Colonic mucosa (tissue), 4 donors: ENCODE measurements around the gene DNALI1. TPM values are rescaled to one million over a fixed set of nuclear protein-coding genes. Genes with fewer than 3 reads are reported as not detected.
"Not testable (repeated sequence)": the region's sequence is repeated elsewhere in the genome, so short reads cannot be mapped to it uniquely, and the experiment has no call there.

Experiments used
- DNase-seq: peaks from one replicate; pipeline ENCODE4 v3.0.0-alpha.2; 2020
- H3K27ac ChIP-seq: fragments of 200-600 bp; one replicate; pipeline ENCODE4 v1.8.0; 2021
- H3K27me3 ChIP-seq: fragments of 200-600 bp; one replicate; pipeline ENCODE4 v1.8.0; 2021
- H3K36me3 ChIP-seq: fragments of 200-600 bp; one replicate; pipeline ENCODE4 v1.8.0; 2021
- H3K4me1 ChIP-seq: fragments of 200-600 bp; one replicate; pipeline ENCODE4 v1.8.0; 2021; ENCODE audit warnings: mild to moderate bottlenecking
- H3K4me3 ChIP-seq: fragments of 200-600 bp; one replicate; pipeline ENCODE4 v1.8.0; 2021
- H3K9ac ChIP-seq, 2 donors: one replicate each; pipeline ENCODE4 v1.7.0; 2013; ENCODE audit warnings: control low read depth in 2 of 2, low read depth in 2 of 2, low read length in 2 of 2
- H3K9me3 ChIP-seq: fragments of 200-600 bp; one replicate; pipeline ENCODE4 v1.8.0; 2021
- intact Hi-C: fragments of 100-400 bp; cut with DNase I; formaldehyde crosslinking; loops from one replicate; pipeline ENCODE4 v1.14.1; 2022
- total RNA-seq, 2 donors: library from RNA; stranded (reverse); fragmentation: NEBNext Ultra II Directional in 1 of 2; extraction: Animal tissue kit (Norgen Biotek cat#: 25700) in 1 of 2; gene quantifications; one replicate each; pipeline ENCODE4 v1.2.1, GENCODE V29; 2021
- TF ChIP-seq, protein P1 (sequence below): fragments of 200-600 bp; IDR thresholded peaks from one replicate; pipeline ENCODE4 v1.8.0; 2022; ENCODE audit warnings: antibody characterized with exemption, mild to moderate bottlenecking
- donor health status: healthy.
- donor health status: DM: no; HTN: no; CAD: no.
- donor health status: DM: no; HTN: no; CAD: no.

Gene DNALI1
- total RNA-seq, 2 donors from 2014 or later, result 1.9 to 4.1 TPM

DNA sequence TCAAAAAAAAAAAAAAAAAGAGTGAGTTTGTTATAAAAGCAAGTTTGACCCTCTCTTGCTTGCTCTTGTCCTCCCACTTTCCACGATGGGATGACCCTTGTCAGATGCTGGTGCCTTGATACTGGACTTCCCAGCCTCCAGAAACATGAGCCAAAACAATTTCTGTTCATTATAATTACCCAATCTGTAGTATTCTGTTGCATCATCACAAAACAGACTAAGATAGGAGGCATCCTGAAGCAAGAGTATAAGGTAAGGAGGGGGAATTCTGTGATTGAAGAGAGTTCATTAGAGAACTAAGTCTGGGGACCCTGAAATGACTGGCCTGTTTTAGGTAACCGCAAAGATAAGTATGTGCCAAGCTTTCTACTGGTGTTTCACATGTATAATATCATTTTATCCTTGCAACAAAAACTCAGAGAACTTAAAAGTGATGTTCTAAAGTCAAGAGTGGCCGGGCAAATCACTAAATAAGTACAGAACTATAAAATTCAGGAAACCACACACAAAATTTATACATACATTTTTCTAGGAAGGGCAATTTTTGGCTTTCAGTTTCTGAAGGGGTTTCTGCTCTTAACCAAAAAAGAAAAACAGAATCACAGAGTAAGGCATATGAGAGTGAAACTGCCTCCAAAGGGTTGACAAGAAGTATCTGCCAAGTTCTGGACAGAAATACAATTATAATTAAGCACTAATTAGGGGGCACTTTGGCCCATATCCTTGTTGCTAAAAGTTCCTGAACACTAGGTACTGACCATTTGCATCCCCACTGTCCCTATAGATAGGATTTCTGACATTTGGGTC is 14.0 kb downstream of the DNALI1 start:
- DNase-seq, result no peak
- peaks cover 32% of the 10 kb centered on the region for H3K36me3 ChIP-seq
- H3K9me3 ChIP-seq, result no peaks in the 10 kb centered on the region
- no peaks in the 10 kb centered on the region for H3K27me3 ChIP-seq
- H3K9ac ChIP-seq, result no peak overlapping the region
- TF ChIP-seq, protein P1, sequence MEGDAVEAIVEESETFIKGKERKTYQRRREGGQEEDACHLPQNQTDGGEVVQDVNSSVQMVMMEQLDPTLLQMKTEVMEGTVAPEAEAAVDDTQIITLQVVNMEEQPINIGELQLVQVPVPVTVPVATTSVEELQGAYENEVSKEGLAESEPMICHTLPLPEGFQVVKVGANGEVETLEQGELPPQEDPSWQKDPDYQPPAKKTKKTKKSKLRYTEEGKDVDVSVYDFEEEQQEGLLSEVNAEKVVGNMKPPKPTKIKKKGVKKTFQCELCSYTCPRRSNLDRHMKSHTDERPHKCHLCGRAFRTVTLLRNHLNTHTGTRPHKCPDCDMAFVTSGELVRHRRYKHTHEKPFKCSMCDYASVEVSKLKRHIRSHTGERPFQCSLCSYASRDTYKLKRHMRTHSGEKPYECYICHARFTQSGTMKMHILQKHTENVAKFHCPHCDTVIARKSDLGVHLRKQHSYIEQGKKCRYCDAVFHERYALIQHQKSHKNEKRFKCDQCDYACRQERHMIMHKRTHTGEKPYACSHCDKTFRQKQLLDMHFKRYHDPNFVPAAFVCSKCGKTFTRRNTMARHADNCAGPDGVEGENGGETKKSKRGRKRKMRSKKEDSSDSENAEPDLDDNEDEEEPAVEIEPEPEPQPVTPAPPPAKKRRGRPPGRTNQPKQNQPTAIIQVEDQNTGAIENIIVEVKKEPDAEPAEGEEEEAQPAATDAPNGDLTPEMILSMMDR, result no peak
- no peak overlapping the region for H3K27ac ChIP-seq
- no peaks in the 10 kb centered on the region for H3K4me1 ChIP-seq
- no peak overlapping the region for H3K4me3 ChIP-seq
- intact Hi-C loops, result no loop called here

DNA sequence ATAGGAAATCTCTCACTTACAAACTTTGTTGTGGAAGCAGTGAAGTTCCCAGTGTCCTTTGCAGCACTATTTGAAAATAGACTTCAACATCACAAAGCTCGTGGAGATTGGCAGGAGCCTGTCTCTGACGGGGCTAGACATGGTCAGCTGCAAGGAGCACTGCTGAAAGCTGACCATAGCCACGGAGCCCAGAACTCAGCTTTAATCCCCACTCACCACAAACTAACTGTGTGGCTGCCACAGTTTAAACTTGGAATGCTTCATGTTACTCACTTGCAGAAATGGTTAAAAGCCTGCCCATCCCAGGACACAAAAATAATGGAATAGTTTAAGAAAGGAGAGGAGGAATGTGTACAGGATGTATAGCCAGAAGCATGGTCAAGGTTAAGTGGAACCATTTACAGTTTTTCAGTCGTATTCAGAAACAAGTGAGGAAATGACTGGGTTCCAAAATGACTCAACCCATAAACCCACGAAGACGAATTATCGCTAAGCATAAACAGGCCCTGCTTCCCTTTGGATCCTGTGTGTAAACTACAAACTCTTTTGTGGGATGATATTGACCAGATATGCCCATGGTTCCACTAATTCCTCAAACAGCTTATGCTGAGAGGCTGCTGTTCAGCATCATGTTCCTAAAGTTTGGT is 18.2 kb downstream of the DNALI1 start:
- intact Hi-C loops, result no loop called here
- Histone ChIP-seq H3K4me1 (no peaks in the 10 kb centered on the region), H3K36me3 (peaks cover 22% of the 10 kb centered on the region), H3K27ac (no peak overlapping the region), H3K9ac (no peak overlapping the region), H3K27me3 (no peaks in the 10 kb centered on the region), H3K4me3 (no peak overlapping the region), H3K9me3 (no peaks in the 10 kb centered on the region)
- TF ChIP-seq, protein P1, result no peak
- DNase-seq, result no peak

DNA sequence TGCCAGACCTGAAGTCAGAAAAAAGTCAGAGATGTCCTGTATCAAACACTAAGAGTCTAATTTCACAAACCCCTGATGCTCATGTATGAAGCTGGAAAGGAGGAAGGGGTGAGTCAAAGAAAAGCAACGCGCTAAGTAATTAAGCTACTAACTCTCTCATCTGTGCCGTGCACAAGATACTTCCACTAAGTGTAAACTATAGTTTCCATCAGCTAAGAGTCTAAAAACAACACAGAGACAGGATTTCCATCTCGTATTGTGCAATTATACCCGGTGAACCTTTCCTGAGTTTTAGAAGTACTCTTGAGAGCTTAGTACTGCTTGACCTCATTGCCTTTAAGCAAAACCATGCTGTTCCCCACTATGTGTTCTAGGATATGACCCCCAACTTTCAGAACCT is 19.0 kb downstream of the DNALI1 start:
- H3K27ac ChIP-seq, result no peak overlapping the region
- no peaks in the 10 kb centered on the region for H3K27me3 ChIP-seq

DNA sequence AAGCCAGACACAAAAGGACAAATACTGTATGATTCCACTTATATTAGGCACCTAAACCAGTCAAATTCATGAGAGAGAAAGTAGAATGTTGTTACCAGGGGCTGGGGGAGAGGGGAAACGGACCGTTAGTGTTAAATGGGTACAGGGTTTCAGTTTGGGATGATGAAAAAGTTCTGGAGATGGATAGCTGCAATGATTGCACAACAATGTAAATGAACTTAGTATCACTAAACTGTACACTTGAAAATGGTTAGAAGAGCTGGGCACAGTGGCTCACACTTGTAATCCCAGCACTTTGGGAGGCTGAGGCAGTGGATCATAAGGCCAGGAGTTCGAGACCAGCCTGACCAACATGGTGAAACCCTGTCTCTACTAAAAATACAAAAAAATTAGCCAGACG is 27.8 kb downstream of the DNALI1 start:
- H3K27me3 ChIP-seq, H3K9ac ChIP-seq, intact Hi-C loops, H3K27ac ChIP-seq, H3K4me1 ChIP-seq, H3K4me3 ChIP-seq, H3K9me3 ChIP-seq, DNase-seq, H3K36me3 ChIP-seq: not testable (repeated sequence)

More for the DNA sequence above, 19.0 kb downstream of the DNALI1 start:
- Histone ChIP-seq H3K36me3 (peaks cover 22% of the 10 kb centered on the region), H3K4me3 (no peak overlapping the region), H3K4me1 (no peaks in the 10 kb centered on the region), H3K9me3 (no peaks in the 10 kb centered on the region), H3K9ac (no peak overlapping the region)
- TF ChIP-seq, protein P1, result no peak
- DNase-seq, result no peak
- intact Hi-C loops, result no loop called here

- DNase-seq, result no peak
- H3K9ac ChIP-seq, result no peak overlapping the region
- intact Hi-C loops, result no loop called here
- TF ChIP-seq, protein P1, result no peak
- H3K4me1 ChIP-seq, result peaks cover 4% of the 10 kb centered on the region
- H3K27ac ChIP-seq, result no peak overlapping the region
- no peaks in the 10 kb centered on the region for H3K27me3 ChIP-seq
- no peak overlapping the region for H3K4me3 ChIP-seq
- no peaks in the 10 kb centered on the region for H3K9me3 ChIP-seq
- H3K36me3 ChIP-seq, result peaks cover 10% of the 10 kb centered on the region
Measured at GRCh38 chr1:37588939-37589338, 32.2 kb downstream of the DNALI1 start.

GRCh38 chr1:37593726-37594125 is 37.0 kb downstream of the DNALI1 start:
- no peak overlapping the region for H3K4me3 ChIP-seq
- DNase-seq, result no peak
- H3K9me3 ChIP-seq, result no peaks in the 10 kb centered on the region

More at GRCh38 chr1:37593726-37594125, 37.0 kb downstream of the DNALI1 start:
- Histone ChIP-seq H3K4me1 (peaks cover 13% of the 10 kb centered on the region), H3K9ac (no peak overlapping the region), H3K36me3 (peaks cover 7% of the 10 kb centered on the region), H3K27me3 (no peaks in the 10 kb centered on the region), H3K27ac (no peak overlapping the region)
- intact Hi-C loops, result no loop called here
- TF ChIP-seq, protein P1, result no peak
